MM.1S (cell line): Measurements from ENCODE around the gene GABRA5.

Experiments used
- EZH2 ChIP-seq: fragments of 300-600 bp; sonication (generic); optimal IDR thresholded peaks from 2 replicates; pipeline ENCODE3; 2017; ENCODE audit warnings: low read depth, mild to moderate bottlenecking, antibody characterized with exemption, low read length, mixed read lengths
- EZH2phosphoT487 ChIP-seq: fragments of 300-600 bp; sonication (generic); IDR thresholded peaks from 2 replicates; pipeline ENCODE4 v1.6.1; 2018; ENCODE audit warnings: antibody characterized with exemption, low read length
- TF ChIP-seq, protein P1 (sequence below): fragments of 300-600 bp; sonication (generic); IDR thresholded peaks from 2 replicates; pipeline ENCODE4 v1.5.1; 2016; ENCODE audit warnings: antibody characterized with exemption, low read length, mixed read lengths

DNA sequence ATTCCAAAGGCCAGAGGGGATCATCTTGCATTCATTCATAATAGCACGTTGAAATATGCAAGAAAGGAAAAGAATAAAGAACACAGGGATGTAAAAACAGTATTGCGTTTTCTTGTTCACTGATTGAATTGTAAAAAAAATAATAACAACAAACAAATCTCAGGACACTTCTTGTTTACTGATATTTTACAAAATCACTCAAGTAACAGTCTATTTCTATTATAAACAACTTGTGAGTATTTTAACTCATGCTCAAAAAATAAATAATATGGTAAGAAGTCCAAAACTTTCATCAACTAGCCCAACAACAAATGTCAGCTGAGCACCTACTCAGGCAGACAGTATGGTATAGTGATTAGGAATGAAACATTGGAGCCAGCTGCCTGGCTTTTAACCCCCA lies 101.9 kb downstream of the GABRA5 start:
- TF ChIP-seq EZH2phosphoT487 (no peak), EZH2 (no peak)
- TF ChIP-seq, protein P1, sequence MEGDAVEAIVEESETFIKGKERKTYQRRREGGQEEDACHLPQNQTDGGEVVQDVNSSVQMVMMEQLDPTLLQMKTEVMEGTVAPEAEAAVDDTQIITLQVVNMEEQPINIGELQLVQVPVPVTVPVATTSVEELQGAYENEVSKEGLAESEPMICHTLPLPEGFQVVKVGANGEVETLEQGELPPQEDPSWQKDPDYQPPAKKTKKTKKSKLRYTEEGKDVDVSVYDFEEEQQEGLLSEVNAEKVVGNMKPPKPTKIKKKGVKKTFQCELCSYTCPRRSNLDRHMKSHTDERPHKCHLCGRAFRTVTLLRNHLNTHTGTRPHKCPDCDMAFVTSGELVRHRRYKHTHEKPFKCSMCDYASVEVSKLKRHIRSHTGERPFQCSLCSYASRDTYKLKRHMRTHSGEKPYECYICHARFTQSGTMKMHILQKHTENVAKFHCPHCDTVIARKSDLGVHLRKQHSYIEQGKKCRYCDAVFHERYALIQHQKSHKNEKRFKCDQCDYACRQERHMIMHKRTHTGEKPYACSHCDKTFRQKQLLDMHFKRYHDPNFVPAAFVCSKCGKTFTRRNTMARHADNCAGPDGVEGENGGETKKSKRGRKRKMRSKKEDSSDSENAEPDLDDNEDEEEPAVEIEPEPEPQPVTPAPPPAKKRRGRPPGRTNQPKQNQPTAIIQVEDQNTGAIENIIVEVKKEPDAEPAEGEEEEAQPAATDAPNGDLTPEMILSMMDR: no peak
